ENCODE results near the gene ARHGAP21.

DNA sequence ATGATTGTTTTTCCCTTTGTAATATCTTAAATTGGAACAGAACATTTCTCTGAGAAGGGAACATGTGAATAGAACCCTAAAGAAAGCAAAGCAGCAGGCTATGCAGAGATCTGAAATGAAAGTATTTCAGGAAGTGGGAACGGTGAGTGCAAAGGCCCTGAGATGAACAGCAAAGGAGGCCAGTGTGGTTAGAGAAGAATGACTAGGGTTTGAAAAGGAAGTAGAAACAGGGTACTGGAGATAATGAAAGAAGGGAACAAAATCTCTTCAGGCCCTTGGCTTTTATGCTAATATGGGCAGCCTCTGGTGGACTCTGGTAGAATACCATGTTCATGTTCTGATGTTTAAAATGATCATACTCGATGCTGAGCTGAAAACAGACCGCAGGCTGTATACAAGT, 22.2 kb downstream of the ARHGAP21 start:
- TF ChIP-seq SIN3A (IDR thresholded peaks at IDR 0.05; ENCODE audit: borderline replicate concordance in 2 of 2, control insufficient read depth in 1 of 2, low read depth in 2 of 2, low read length in 2 of 2): no peak
- TF ChIP-seq ZNF316 (IDR thresholded peaks at IDR 0.05): no peak
- no peak for TF ChIP-seq LEF1 (IDR thresholded peaks at IDR 0.05)
- TF ChIP-seq, protein P1, sequence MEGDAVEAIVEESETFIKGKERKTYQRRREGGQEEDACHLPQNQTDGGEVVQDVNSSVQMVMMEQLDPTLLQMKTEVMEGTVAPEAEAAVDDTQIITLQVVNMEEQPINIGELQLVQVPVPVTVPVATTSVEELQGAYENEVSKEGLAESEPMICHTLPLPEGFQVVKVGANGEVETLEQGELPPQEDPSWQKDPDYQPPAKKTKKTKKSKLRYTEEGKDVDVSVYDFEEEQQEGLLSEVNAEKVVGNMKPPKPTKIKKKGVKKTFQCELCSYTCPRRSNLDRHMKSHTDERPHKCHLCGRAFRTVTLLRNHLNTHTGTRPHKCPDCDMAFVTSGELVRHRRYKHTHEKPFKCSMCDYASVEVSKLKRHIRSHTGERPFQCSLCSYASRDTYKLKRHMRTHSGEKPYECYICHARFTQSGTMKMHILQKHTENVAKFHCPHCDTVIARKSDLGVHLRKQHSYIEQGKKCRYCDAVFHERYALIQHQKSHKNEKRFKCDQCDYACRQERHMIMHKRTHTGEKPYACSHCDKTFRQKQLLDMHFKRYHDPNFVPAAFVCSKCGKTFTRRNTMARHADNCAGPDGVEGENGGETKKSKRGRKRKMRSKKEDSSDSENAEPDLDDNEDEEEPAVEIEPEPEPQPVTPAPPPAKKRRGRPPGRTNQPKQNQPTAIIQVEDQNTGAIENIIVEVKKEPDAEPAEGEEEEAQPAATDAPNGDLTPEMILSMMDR (IDR thresholded peaks at IDR 0.05 in 2 of 3, conservative IDR thresholded peaks at IDR 0.05 in 1 of 3; ENCODE audit: insufficient read depth in 2 of 3, low read depth in 1 of 3, low read length in 3 of 3): no peak
- no peak for TF ChIP-seq NFXL1 (CRISPR knock-in tag; IDR thresholded peaks at IDR 0.05)
- no peak for TF ChIP-seq TFAM (CRISPR knock-in tag; conservative IDR thresholded peaks at IDR 0.05)
- TF ChIP-seq, protein P2, sequence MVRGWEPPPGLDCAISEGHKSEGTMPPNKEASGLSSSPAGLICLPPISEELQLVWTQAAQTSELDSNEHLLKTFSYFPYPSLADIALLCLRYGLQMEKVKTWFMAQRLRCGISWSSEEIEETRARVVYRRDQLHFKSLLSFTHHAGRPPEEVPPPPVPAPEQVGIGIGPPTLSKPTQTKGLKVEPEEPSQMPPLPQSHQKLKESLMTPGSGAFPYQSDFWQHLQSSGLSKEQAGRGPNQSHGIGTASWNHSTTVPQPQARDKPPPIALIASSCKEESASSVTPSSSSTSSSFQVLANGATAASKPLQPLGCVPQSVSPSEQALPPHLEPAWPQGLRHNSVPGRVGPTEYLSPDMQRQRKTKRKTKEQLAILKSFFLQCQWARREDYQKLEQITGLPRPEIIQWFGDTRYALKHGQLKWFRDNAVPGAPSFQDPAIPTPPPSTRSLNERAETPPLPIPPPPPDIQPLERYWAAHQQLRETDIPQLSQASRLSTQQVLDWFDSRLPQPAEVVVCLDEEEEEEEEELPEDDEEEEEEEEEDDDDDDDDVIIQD (CRISPR knock-in tag; IDR thresholded peaks at IDR 0.05): no peak
- TF ChIP-seq, protein P3, sequence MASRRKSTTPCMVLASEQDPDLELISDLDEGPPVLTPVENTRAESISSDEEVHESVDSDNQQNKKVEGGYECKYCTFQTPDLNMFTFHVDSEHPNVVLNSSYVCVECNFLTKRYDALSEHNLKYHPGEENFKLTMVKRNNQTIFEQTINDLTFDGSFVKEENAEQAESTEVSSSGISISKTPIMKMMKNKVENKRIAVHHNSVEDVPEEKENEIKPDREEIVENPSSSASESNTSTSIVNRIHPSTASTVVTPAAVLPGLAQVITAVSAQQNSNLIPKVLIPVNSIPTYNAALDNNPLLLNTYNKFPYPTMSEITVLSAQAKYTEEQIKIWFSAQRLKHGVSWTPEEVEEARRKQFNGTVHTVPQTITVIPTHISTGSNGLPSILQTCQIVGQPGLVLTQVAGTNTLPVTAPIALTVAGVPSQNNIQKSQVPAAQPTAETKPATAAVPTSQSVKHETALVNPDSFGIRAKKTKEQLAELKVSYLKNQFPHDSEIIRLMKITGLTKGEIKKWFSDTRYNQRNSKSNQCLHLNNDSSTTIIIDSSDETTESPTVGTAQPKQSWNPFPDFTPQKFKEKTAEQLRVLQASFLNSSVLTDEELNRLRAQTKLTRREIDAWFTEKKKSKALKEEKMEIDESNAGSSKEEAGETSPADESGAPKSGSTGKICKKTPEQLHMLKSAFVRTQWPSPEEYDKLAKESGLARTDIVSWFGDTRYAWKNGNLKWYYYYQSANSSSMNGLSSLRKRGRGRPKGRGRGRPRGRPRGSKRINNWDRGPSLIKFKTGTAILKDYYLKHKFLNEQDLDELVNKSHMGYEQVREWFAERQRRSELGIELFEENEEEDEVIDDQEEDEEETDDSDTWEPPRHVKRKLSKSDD (conservative IDR thresholded peaks at IDR 0.05; ENCODE audit: low read length): no peak
- TF ChIP-seq, protein P4, sequence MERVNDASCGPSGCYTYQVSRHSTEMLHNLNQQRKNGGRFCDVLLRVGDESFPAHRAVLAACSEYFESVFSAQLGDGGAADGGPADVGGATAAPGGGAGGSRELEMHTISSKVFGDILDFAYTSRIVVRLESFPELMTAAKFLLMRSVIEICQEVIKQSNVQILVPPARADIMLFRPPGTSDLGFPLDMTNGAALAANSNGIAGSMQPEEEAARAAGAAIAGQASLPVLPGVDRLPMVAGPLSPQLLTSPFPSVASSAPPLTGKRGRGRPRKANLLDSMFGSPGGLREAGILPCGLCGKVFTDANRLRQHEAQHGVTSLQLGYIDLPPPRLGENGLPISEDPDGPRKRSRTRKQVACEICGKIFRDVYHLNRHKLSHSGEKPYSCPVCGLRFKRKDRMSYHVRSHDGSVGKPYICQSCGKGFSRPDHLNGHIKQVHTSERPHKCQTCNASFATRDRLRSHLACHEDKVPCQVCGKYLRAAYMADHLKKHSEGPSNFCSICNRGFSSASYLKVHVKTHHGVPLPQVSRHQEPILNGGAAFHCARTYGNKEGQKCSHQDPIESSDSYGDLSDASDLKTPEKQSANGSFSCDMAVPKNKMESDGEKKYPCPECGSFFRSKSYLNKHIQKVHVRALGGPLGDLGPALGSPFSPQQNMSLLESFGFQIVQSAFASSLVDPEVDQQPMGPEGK (CRISPR knock-in tag; IDR thresholded peaks at IDR 0.05; ENCODE audit: borderline replicate concordance): no peak
- no peak for TF ChIP-seq POLR2AphosphoS2 (IDR thresholded peaks at IDR 0.05; ENCODE audit: low read length)
